Activated B cell treated with CpG ODN at 0.5 μM for 24 hours (primary cell): Measurements from ENCODE around the gene LAMC1. TPM values are rescaled to one million over a fixed set of nuclear protein-coding genes. Genes with fewer than 3 reads are reported as not detected.
A peak's percentile ranks its signal among the peaks of the same experiment; 100 is the strongest.

Experiments
- ATAC-seq: fragments of 200-7000 bp; cut with Tn5 transposase; one replicate; pipeline ENCODE4 v1.10.0; 2021; ENCODE audit warnings: low read depth, mild to moderate bottlenecking, moderate library complexity
- CTCF ChIA-PET: fragments of 350-600 bp; sonication (Branson Sonifier 250); formaldehyde crosslinking; loops from one replicate; lab custom pipeline; 2021; ENCODE audit warnings: antibody characterized with exemption; lab: Charles Lee
- POLR2A ChIA-PET: fragments of 350-600 bp; sonication (Branson Sonifier 250); formaldehyde crosslinking; loops from one replicate; lab custom pipeline; 2021; ENCODE audit warnings: antibody characterized with exemption; lab: Charles Lee
- DNase-seq: peaks from one replicate; pipeline ENCODE4 v3.0.0; 2022
- H3K27ac Mint-ChIP-seq: one replicate; pipeline ENCODE4 v1.8.0; 2020; ENCODE audit warnings: mixed read lengths
- H3K27me3 Mint-ChIP-seq: one replicate; pipeline ENCODE4 v1.8.0; 2021; ENCODE audit warnings: mixed read lengths
- H3K36me3 Mint-ChIP-seq: one replicate; pipeline ENCODE4 v1.8.0; 2021; ENCODE audit warnings: low read depth, mixed read lengths
- H3K4me1 Mint-ChIP-seq: one replicate; pipeline ENCODE4 v1.8.0; 2021; ENCODE audit warnings: mixed read lengths
- H3K4me3 Mint-ChIP-seq: one replicate; pipeline ENCODE4 v1.8.0; 2020; ENCODE audit warnings: mild to moderate bottlenecking, mixed read lengths
- H3K9me3 Mint-ChIP-seq: one replicate; pipeline ENCODE4 v1.8.0; 2020; ENCODE audit warnings: mixed read lengths
- CTCF ChIP-seq: fragments of 200-600 bp; IDR thresholded peaks from one replicate; pipeline ENCODE4 v1.8.0; 2022; ENCODE audit warnings: antibody characterized with exemption, mild to moderate bottlenecking
- intact Hi-C: fragments of 100-400 bp; cut with micrococcal nuclease; formaldehyde crosslinking; loops from one replicate; pipeline ENCODE4 v1.15.1; 2024
- total RNA-seq: library from RNA; stranded (reverse); gene quantifications from 2 replicates; pipeline ENCODE4 v1.2.3, GENCODE V29; 2022

LAMC1 gene
- total RNA-seq, 1 donor from 2014 or later = 31.8 TPM

- ATAC-seq (no peak), DNase-seq (no peak)
- Mint-ChIP-seq H3K27me3 (no peaks in the 10 kb centered on the region), H3K9me3 (no peaks in the 10 kb centered on the region), H3K4me3 (no peak overlapping the region), H3K27ac (no peak overlapping the region), H3K4me1 (peaks cover 9% of the 10 kb centered on the region), H3K36me3 (peaks cover 80% of the 10 kb centered on the region)
- intact Hi-C loops = loop anchor here (10.0 kb wide), 1 partner anchor 49 kb away; the partner anchor contains the start of gene LAMC2
- ChIA-PET POLR2A (no interaction called here), CTCF (interaction anchor here (1.4 kb wide), 1 partner anchor 172 kb away, joined by 4 read pairs; no protein-coding TSS in a partner anchor)
- no peak for TF ChIP-seq CTCF
These were observed 112.1 kb downstream of the LAMC1 start for GRCh38 chr1:183135336-183135735.

- Mint-ChIP-seq H3K9me3 (no peaks in the 10 kb centered on the region), H3K4me1 (peaks cover 9% of the 10 kb centered on the region), H3K27me3 (no peaks in the 10 kb centered on the region), H3K4me3 (no peak overlapping the region), H3K27ac (no peak overlapping the region), H3K36me3 (peaks cover 88% of the 10 kb centered on the region)
- TF ChIP-seq CTCF = no peak
- DNase-seq = no peak
- CTCF ChIA-PET = no interaction called here
- POLR2A ChIA-PET = no interaction called here
- ATAC-seq = no peak
- intact Hi-C loops = loop anchor here (10.0 kb wide), 1 partner anchor 47 kb away; the partner anchor contains the start of gene LAMC2
These were observed 114.6 kb downstream of the LAMC1 start for GRCh38 chr1:183137782-183138181.

- no peak overlapping the region for H3K4me3 Mint-ChIP-seq
- no peak for ATAC-seq
- DNase-seq = no peak
- POLR2A ChIA-PET = no interaction called here
- no peak overlapping the region for H3K27ac Mint-ChIP-seq
- intact Hi-C loops = loop anchor here (10.0 kb wide), 1 partner anchor 46 kb away; the partner anchor contains the start of gene LAMC2
- no peak for TF ChIP-seq CTCF
- CTCF ChIA-PET = no interaction called here
- peaks cover 88% of the 10 kb centered on the region for H3K36me3 Mint-ChIP-seq
- no peaks in the 10 kb centered on the region for H3K9me3 Mint-ChIP-seq
- H3K27me3 Mint-ChIP-seq = no peaks in the 10 kb centered on the region
- peaks cover 9% of the 10 kb centered on the region for H3K4me1 Mint-ChIP-seq
These were observed 115.1 kb downstream of the LAMC1 start for GRCh38 chr1:183138301-183138700.

- Mint-ChIP-seq H3K4me3 (no peak overlapping the region), H3K27ac (peak overlapping the region; percentile 8), H3K4me1 (peaks cover 9% of the 10 kb centered on the region), H3K9me3 (no peaks in the 10 kb centered on the region), H3K36me3 (peaks cover 86% of the 10 kb centered on the region), H3K27me3 (no peaks in the 10 kb centered on the region)
- no peak for ATAC-seq
- intact Hi-C loops = loop anchor here (10.0 kb wide), 1 partner anchor 45 kb away; the partner anchor contains the start of gene LAMC2
- TF ChIP-seq CTCF = no peak
- POLR2A ChIA-PET = no interaction called here
- CTCF ChIA-PET = no interaction called here
- no peak for DNase-seq
These were observed 116.2 kb downstream of the LAMC1 start for GRCh38 chr1:183139281-183139942.

- Mint-ChIP-seq H3K4me3 (no peak overlapping the region), H3K4me1 (peaks cover 9% of the 10 kb centered on the region), H3K27me3 (no peaks in the 10 kb centered on the region), H3K9me3 (no peaks in the 10 kb centered on the region), H3K36me3 (peaks cover 78% of the 10 kb centered on the region), H3K27ac (peak overlapping the region; percentile 37)
- intact Hi-C loops = no loop called here
- CTCF ChIA-PET = no interaction called here
- DNase-seq (no peak), ATAC-seq (no peak)
- POLR2A ChIA-PET = interaction anchor here (0.6 kb wide), 1 partner anchor 40 kb away, joined by 3 read pairs; no protein-coding TSS in a partner anchor
- no peak for TF ChIP-seq CTCF
These were observed 117.4 kb downstream of the LAMC1 start for GRCh38 chr1:183140633-183141032.
